ENCODE results near the gene APOBEC3F. TPM values are rescaled to one million over a fixed set of nuclear protein-coding genes. Genes with fewer than 3 reads are reported as not detected.
"Not testable (repeated sequence)": the region's sequence is repeated elsewhere in the genome, so short reads cannot be mapped to it uniquely, and the experiment has no call there.

APOBEC3F gene
- total RNA-seq, 1 experiment from 2014 or later, result not detected

- H3K4me2 ChIP-seq (ENCODE audit: low read length), result peak overlapping the region; percentile 34; the same call in 1 of the 2 replicates
- H2AFZ ChIP-seq (ENCODE audit: low read length), result no peak overlapping the region
- TF ChIP-seq CTCF (conservative IDR thresholded peaks at IDR 0.05; ENCODE audit: low read depth, low read length) (no peak), EZH2 (IDR thresholded peaks at IDR 0.05; ENCODE audit: low read length, unreplicated experiment) (no peak), EZH2phosphoT487 (IDR thresholded peaks at IDR 0.05; ENCODE audit: borderline replicate concordance, low read length) (no peak)
- DNase-seq (no peak), ATAC-seq (no peak)
- BruUV-seq (replicated peaks), result no TSS peak
- POLR2A ChIA-PET (ENCODE audit: unreplicated experiment), result no interaction called here
- CTCF ChIA-PET, result no interaction called here
- 0 out of 2 replicates have a peak overlapping the region, but pooled peaks have one; percentile 12 for H3K4me3 ChIP-seq (ENCODE audit: low read length)
- no peaks in the 10 kb centered on the region for H3K27me3 ChIP-seq (ENCODE audit: low read length)
- H3K9me2 ChIP-seq (replicated peaks; ENCODE audit: low read length), result no peaks in the 10 kb centered on the region
- no peak overlapping the region for H3K9ac ChIP-seq (ENCODE audit: low read length)
- no peaks in the 10 kb centered on the region for H3F3A ChIP-seq (ENCODE audit: low read length, unreplicated experiment)
- peaks cover 7% of the 10 kb centered on the region; the same call in 1 of the 2 replicates for H3K4me1 ChIP-seq (ENCODE audit: insufficient read depth, low read length)
- 0 out of 2 replicates have a peak, but pooled peaks cover 5% of the 10 kb centered on the region for H3K36me3 ChIP-seq (ENCODE audit: low read depth, low read length)
- no peak overlapping the region for H3K27ac ChIP-seq (ENCODE audit: low read length)
- H3K9me3 ChIP-seq (ENCODE audit: low read length), result no peaks in the 10 kb centered on the region
- no peaks in the 10 kb centered on the region for H4K20me1 ChIP-seq (ENCODE audit: low read length)
- intact Hi-C loops (cut with micrococcal nuclease), result no loop called here
- H3K79me2 ChIP-seq (ENCODE audit: low read length), result peaks cover 32% of the 10 kb centered on the region
Observed at GRCh38 chr22:39017596-39018365, 22.9 kb upstream of the APOBEC3F start.

GRCh38 chr22:39020021-39020651, 20.5 kb upstream of the APOBEC3F start:
- H3K27ac ChIP-seq (ENCODE audit: low read length); intact Hi-C loops (cut with micrococcal nuclease); H3K4me1 ChIP-seq (ENCODE audit: insufficient read depth, low read length); H3K9ac ChIP-seq (ENCODE audit: low read length); H3K36me3 ChIP-seq (ENCODE audit: low read depth, low read length); H3F3A ChIP-seq (ENCODE audit: low read length, unreplicated experiment); POLR2A ChIA-PET (ENCODE audit: unreplicated experiment); H3K9me2 ChIP-seq (replicated peaks; ENCODE audit: low read length); H3K27me3 ChIP-seq (ENCODE audit: low read length); H3K4me2 ChIP-seq (ENCODE audit: low read length); H2AFZ ChIP-seq (ENCODE audit: low read length); H3K9me3 ChIP-seq (ENCODE audit: low read length); CTCF ChIA-PET; H3K4me3 ChIP-seq (ENCODE audit: low read length); H4K20me1 ChIP-seq (ENCODE audit: low read length): not testable (repeated sequence)
- DNase-seq (peak; percentile 11), ATAC-seq (peak; percentile 33)
- H3K79me2 ChIP-seq (ENCODE audit: low read length), result peaks cover 21% of the 10 kb centered on the region
- BruUV-seq (replicated peaks), result TSS peak; percentile 18

GRCh38 chr22:39021552-39022250, 19.0 kb upstream of the APOBEC3F start:
- no peaks in the 10 kb centered on the region for H3K9me2 ChIP-seq (replicated peaks; ENCODE audit: low read length)
- no peak overlapping the region for H2AFZ ChIP-seq (ENCODE audit: low read length)
- TF ChIP-seq EZH2 (IDR thresholded peaks at IDR 0.05; ENCODE audit: low read length, unreplicated experiment), result no peak
- no peak for TF ChIP-seq CTCF (conservative IDR thresholded peaks at IDR 0.05; ENCODE audit: low read depth, low read length)
- no peak for TF ChIP-seq EZH2phosphoT487 (IDR thresholded peaks at IDR 0.05; ENCODE audit: borderline replicate concordance, low read length)
- intact Hi-C loops (cut with micrococcal nuclease), result no loop called here
- no peak overlapping the region for H3K9ac ChIP-seq (ENCODE audit: low read length)
- ATAC-seq (no peak), DNase-seq (no peak)
- H3K4me2 ChIP-seq (ENCODE audit: low read length), result no peak overlapping the region
- 0 out of 2 replicates have a peak, but pooled peaks cover 5% of the 10 kb centered on the region for H3K36me3 ChIP-seq (ENCODE audit: low read depth, low read length)
- no peaks in the 10 kb centered on the region for H4K20me1 ChIP-seq (ENCODE audit: low read length)
- no peaks in the 10 kb centered on the region for H3K27me3 ChIP-seq (ENCODE audit: low read length)
- peaks cover 8% of the 10 kb centered on the region for H3K79me2 ChIP-seq (ENCODE audit: low read length)
- no TSS peak for BruUV-seq (replicated peaks)
- no peak overlapping the region for H3K4me3 ChIP-seq (ENCODE audit: low read length)
- no peak overlapping the region for H3K27ac ChIP-seq (ENCODE audit: low read length)
- ChIA-PET CTCF (no interaction called here), POLR2A (ENCODE audit: unreplicated experiment) (no interaction called here)
- H3K9me3 ChIP-seq (ENCODE audit: low read length), result no peaks in the 10 kb centered on the region
- no peaks in the 10 kb centered on the region for H3K4me1 ChIP-seq (ENCODE audit: insufficient read depth, low read length)
- H3F3A ChIP-seq (ENCODE audit: low read length, unreplicated experiment), result no peaks in the 10 kb centered on the region

All from PC-3 (cell line).